ENCODE results near the gene BFSP1.
A peak's percentile ranks its signal among the peaks of the same experiment; 100 is the strongest.

BFSP1 gene

GRCh38 chr20:17530716-17531664 lies at the start of gene BFSP1:
TSS of gene BFSP1 (minus strand) at chr20:17531379. CDS start at chr20:17531329, 50 bp downstream.
- DNase-seq = peak; percentile 38

GRCh38 chr20:17580895-17581294 lies 49.7 kb upstream of the BFSP1 start:
- no peak for DNase-seq

- no peak for DNase-seq
These were observed 48.3 kb upstream of the BFSP1 start for GRCh38 chr20:17579369-17580039.

- no peak for DNase-seq
These were observed 45.0 kb upstream of the BFSP1 start for GRCh38 chr20:17576215-17576614.

- no peak for DNase-seq
These were observed 42.3 kb upstream of the BFSP1 start for GRCh38 chr20:17573463-17573862.

- no peak for DNase-seq
These were observed 41.0 kb upstream of the BFSP1 start for GRCh38 chr20:17572034-17572638.

- peak; percentile 10 for DNase-seq
These were observed 40.0 kb upstream of the BFSP1 start for GRCh38 chr20:17571153-17571527.

GRCh38 chr20:17570347-17571152 lies 39.4 kb upstream of the BFSP1 start:
- DNase-seq = peak; percentile 17

GRCh38 chr20:17569616-17570346 lies 38.6 kb upstream of the BFSP1 start, which contains the start of gene DSTN:
TSS of gene DSTN (plus strand) at chr20:17570075. CDS start at chr20:17570209, 134 bp downstream.
- peak; percentile 88 for DNase-seq

- DNase-seq = no peak
These were observed 37.9 kb upstream of the BFSP1 start for GRCh38 chr20:17568972-17569521.

GRCh38 chr20:17568045-17568788 lies 37.0 kb upstream of the BFSP1 start:
- DNase-seq = no peak

- DNase-seq = no peak
These were observed 35.2 kb upstream of the BFSP1 start for GRCh38 chr20:17566345-17566744.

GRCh38 chr20:17565169-17565845 lies 34.1 kb upstream of the BFSP1 start:
- DNase-seq = no peak

GRCh38 chr20:17562804-17563305 lies 31.7 kb upstream of the BFSP1 start:
- DNase-seq = no peak

- DNase-seq = no peak
These were observed 29.3 kb upstream of the BFSP1 start for GRCh38 chr20:17560344-17561074.

GRCh38 chr20:17559338-17559737 lies 28.2 kb upstream of the BFSP1 start:
- DNase-seq = no peak

GRCh38 chr20:17558941-17559304 lies 27.7 kb upstream of the BFSP1 start:
- DNase-seq = no peak

- DNase-seq = no peak
These were observed 27.2 kb upstream of the BFSP1 start for GRCh38 chr20:17558154-17558940.

GRCh38 chr20:17557675-17558006 lies 26.5 kb upstream of the BFSP1 start:
- DNase-seq = no peak

Data from CD4-positive, alpha-beta T cell treated with Interleukin-10 for 1 hour (primary cell).